ENCODE measurements around the gene AK8. TPM values are rescaled to one million over a fixed set of nuclear protein-coding genes. Genes with fewer than 3 reads are reported as not detected.

AK8 gene
- polyA plus RNA-seq, 1 of the 3 experiments (the other 2 are of a cell fraction): 0.77 TPM

GRCh38 chr9:132698989-132699388 is 179.1 kb downstream of the AK8 start:
- Histone ChIP-seq H3K4me1 (ENCODE audit: control insufficient read depth in 1 of 2, insufficient read depth in 2 of 2, low read depth in 1 of 2, low read length in 1 of 2) (no peaks in the 10 kb centered on the region), H3K9ac (no peak overlapping the region), H3K79me2 (ENCODE audit: insufficient read depth) (no peaks in the 10 kb centered on the region), H3K27me3 (ENCODE audit: insufficient read depth) (no peaks in the 10 kb centered on the region), H3K27ac (ENCODE audit: low read depth in 2 of 2, low read length in 1 of 2) (no peak overlapping the region), H3K4me2 (no peak overlapping the region), H3F3A (replicated peaks; ENCODE audit: insufficient read depth) (peaks cover 8% of the 10 kb centered on the region), H3K36me3 (replicated peaks in 1 of 2; ENCODE audit: control insufficient read depth in 1 of 2, insufficient read depth in 2 of 2, low read length in 1 of 2) (peaks cover under 1 to 7% of the 10 kb centered on the region in 2 experiments), H3K9me2 (no peaks in the 10 kb centered on the region), H3K9me3 (peaks cover 11% of the 10 kb centered on the region; the same call in 1 of the 2 replicates), H2AFZ (ENCODE audit: low read depth) (no peak overlapping the region), H4K20me1 (ENCODE audit: insufficient read depth) (no peaks in the 10 kb centered on the region), H3K4me3 (ENCODE audit: low read depth in 2 of 2, low read length in 1 of 2) (no peak overlapping the region)
- 45% methylated on average over 4 of the region's 4 CpGs for WGBS (ENCODE audit: low lambda C conversion rate)
- DNase-seq: no peak
- POLR2A ChIA-PET: no interaction called here
- CTCF ChIA-PET: interaction anchor here (0.7 to 1.5 kb wide), 3 partner anchors 100 to 166 kb away, joined by 3 to 5 read pairs (median 3); no protein-coding TSS in a partner anchor
- TF ChIP-seq MXI1 (IDR thresholded peaks at IDR 0.05; ENCODE audit: low read depth, low read length) (no peak), RXRA (IDR thresholded peaks at IDR 0.05; ENCODE audit: borderline replicate concordance, low read depth) (no peak)

DNA sequence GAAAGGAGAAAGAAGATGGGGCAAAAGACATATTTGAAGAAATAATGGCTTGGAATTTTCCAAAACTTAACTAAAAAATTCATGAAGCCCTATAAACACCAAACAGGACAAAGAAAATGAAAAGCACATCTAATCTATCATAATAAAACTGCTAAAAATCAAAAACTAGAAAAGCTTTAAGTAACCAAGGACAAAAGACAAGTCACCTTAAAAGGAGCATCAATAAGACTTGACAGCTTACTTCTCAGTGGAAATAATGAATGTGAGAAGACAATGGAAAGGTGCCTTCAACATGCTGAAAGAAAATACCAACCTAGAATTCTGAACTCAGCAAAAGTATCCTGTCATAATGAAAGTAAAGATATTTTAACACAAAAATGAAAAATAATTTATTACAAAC is 180.9 kb downstream of the AK8 start:
- TF ChIP-seq, protein P1, sequence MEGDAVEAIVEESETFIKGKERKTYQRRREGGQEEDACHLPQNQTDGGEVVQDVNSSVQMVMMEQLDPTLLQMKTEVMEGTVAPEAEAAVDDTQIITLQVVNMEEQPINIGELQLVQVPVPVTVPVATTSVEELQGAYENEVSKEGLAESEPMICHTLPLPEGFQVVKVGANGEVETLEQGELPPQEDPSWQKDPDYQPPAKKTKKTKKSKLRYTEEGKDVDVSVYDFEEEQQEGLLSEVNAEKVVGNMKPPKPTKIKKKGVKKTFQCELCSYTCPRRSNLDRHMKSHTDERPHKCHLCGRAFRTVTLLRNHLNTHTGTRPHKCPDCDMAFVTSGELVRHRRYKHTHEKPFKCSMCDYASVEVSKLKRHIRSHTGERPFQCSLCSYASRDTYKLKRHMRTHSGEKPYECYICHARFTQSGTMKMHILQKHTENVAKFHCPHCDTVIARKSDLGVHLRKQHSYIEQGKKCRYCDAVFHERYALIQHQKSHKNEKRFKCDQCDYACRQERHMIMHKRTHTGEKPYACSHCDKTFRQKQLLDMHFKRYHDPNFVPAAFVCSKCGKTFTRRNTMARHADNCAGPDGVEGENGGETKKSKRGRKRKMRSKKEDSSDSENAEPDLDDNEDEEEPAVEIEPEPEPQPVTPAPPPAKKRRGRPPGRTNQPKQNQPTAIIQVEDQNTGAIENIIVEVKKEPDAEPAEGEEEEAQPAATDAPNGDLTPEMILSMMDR (IDR thresholded peaks at IDR 0.05): no peak
- TF ChIP-seq TCF12 (IDR thresholded peaks at IDR 0.05) (no peak), SIN3A (IDR thresholded peaks at IDR 0.05; ENCODE audit: borderline replicate concordance, low read depth, low read length) (no peak), MAX (IDR thresholded peaks at IDR 0.05; ENCODE audit: low read depth) (no peak), NFIC (IDR thresholded peaks at IDR 0.05; ENCODE audit: borderline replicate concordance) (no peak), RCOR1 (IDR thresholded peaks at IDR 0.05; ENCODE audit: low read length) (no peak), SMC3 (IDR thresholded peaks at IDR 0.05; ENCODE audit: low read depth, low read length) (no peak), REST (IDR thresholded peaks at IDR 0.05; ENCODE audit: low read depth, low read length) (no peak), TEAD4 (IDR thresholded peaks at IDR 0.05; ENCODE audit: borderline replicate concordance, insufficient read depth) (no peak), FOXM1 (IDR thresholded peaks at IDR 0.05; ENCODE audit: low read depth) (no peak)
- POLR2A ChIA-PET: no interaction called here
- no peak overlapping the region for H3K27ac ChIP-seq (ENCODE audit: low read depth in 2 of 2, low read length in 1 of 2)
- H3K4me1 ChIP-seq (ENCODE audit: control insufficient read depth in 1 of 2, insufficient read depth in 2 of 2, low read depth in 1 of 2, low read length in 1 of 2): no peaks in the 10 kb centered on the region
- H4K20me1 ChIP-seq (ENCODE audit: insufficient read depth): no peaks in the 10 kb centered on the region
- no peak for DNase-seq
- no peaks in the 10 kb centered on the region for H3K9me2 ChIP-seq
- no peaks in the 10 kb centered on the region for H3K27me3 ChIP-seq (ENCODE audit: insufficient read depth)
- H3K36me3 ChIP-seq (replicated peaks in 1 of 2; ENCODE audit: control insufficient read depth in 1 of 2, insufficient read depth in 2 of 2, low read length in 1 of 2): peaks cover 9 to 19% of the 10 kb centered on the region in 2 experiments
- H3F3A ChIP-seq (replicated peaks; ENCODE audit: insufficient read depth): peaks cover 8% of the 10 kb centered on the region
- no peak overlapping the region for H3K4me2 ChIP-seq
- H3K4me3 ChIP-seq (ENCODE audit: low read depth in 2 of 2, low read length in 1 of 2): no peak overlapping the region
- no peak overlapping the region for H2AFZ ChIP-seq (ENCODE audit: low read depth)
- no peaks in the 10 kb centered on the region for H3K79me2 ChIP-seq (ENCODE audit: insufficient read depth)
- H3K9me3 ChIP-seq: peaks cover 11% of the 10 kb centered on the region; the same call in 1 of the 2 replicates
- CTCF ChIA-PET: interaction anchor here (1.0 to 1.5 kb wide), 2 partner anchors 122 to 325 kb away, joined by 3 read pairs; no protein-coding TSS in a partner anchor
- H3K9ac ChIP-seq: no peak overlapping the region
